Measurements from ENCODE around the gene LARGE1.
"Not testable (repeated sequence)": the region's sequence is repeated elsewhere in the genome, so short reads cannot be mapped to it uniquely, and the experiment has no call there.

LARGE1 gene

DNA sequence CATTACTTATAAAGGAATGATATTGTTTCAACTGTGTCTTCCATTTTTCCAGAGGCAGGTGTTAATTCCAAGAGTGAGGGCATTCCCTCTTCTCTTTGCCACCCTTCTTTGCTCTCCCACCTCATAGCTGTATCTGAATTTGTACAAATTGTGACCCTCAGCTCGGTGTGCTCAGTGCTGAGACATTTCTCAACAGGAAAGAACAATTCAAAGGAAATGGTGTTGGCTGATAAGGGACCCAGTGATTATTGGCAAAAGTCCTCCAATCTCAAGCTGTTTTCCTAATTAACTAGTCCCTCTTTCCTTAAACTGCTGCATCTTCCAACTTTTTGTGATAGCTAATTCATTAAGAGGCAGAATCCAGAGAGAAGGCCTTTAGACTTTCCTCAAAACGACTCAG is 453.2 kb downstream of the LARGE1 start:
- DNase-seq = no peak

- no peak for DNase-seq
Measured at GRCh38 chr22:33465554-33465953, 454.7 kb downstream of the LARGE1 start.

GRCh38 chr22:33464698-33465097 is 455.6 kb downstream of the LARGE1 start:
- no peak for DNase-seq

- DNase-seq = no peak
Measured at GRCh38 chr22:33461698-33462434, 458.4 kb downstream of the LARGE1 start.

GRCh38 chr22:33461245-33461644 is 459.0 kb downstream of the LARGE1 start:
- DNase-seq = not testable (repeated sequence)

GRCh38 chr22:33459137-33459536 is 461.1 kb downstream of the LARGE1 start:
- DNase-seq = no peak

- DNase-seq = no peak
Measured at GRCh38 chr22:33456511-33456910, 463.8 kb downstream of the LARGE1 start.

DNA sequence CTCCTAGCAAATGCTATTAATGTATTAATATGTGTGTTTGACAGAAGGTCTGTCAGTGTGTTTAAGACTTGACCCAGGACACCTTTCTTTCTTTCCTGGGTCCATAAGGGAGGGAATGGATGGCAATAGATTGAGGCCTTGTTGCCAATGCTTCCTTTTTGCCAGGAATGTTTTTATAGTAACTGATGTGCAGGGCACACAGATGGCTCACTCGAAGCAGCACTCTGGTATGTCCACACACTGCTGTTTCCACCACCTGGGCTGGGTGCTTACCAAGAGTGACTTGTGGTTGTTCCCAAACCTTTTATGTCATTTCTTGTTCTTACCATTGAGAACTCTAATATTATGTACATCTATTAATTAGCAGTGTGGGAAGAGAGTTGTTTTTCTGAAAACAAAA is 465.2 kb downstream of the LARGE1 start:
- no peak for DNase-seq

DNA sequence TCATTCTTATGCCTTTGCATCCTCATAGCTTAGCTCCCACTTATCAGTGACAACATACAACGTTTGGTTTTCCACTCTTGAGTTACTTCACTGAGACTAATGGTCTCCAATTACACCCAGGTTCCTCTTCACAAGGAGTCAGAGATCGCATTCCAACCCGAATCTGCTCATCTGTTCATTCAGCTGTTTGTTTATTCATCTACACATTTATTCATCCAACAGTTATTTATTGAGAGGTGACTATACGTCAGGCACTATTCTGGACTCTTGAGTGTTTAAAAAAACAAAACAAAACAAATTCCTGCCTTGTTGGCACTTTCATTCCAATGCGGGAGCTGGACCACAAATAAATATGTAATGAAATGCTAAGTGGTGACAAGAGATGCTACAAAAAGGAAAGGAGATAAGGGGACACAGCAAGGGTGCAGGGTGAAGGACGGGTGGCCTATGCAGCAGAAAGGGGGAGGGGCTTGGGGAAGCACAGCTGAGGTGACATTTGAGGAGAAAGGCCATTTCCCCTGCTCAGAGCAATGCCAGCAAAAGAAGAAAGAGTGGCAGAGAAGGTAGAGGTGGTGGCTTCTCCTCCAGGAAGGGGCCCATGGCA is 468.3 kb downstream of the LARGE1 start:
- no peak for DNase-seq

DNA sequence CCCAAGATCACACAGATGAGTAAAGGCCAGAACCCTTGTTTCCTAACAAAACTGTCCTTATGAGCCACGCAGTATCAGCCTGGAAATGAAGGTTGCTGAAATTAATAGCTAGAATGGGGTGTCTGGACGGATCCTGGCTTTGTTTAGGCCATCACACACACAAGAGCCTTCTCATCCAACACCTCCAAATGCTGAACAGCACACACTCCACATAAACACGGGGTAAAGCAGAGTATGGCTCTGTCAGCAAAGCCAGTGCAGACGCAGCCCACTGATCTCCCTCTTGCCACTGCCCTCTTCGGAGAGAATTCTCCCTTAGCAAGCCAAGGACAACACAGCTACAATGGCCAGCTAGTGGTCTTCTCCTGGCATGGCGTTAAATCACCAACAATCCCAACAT is 469.5 kb downstream of the LARGE1 start:
- DNase-seq = no peak

GRCh38 chr22:33447733-33448132 is 472.5 kb downstream of the LARGE1 start:
- no peak for DNase-seq

DNA sequence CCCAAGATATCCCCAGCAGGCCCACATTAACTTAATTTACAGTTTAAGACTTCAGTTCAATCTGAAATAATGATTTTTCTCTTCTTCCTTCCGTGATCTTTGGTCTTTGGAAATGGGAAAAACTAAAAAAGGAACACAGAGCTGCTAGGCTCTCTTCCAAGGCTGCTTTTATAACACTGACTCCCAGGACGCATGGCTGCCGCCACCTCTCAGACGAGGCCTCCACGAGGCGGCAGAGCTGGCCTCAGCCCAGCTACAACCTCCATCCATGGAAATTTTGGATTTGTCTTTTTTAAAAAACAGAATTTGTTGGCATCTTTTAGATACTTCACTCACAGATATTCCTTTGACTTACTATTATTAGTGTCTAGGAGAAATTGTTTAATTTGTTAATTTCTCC is 476.6 kb downstream of the LARGE1 start:
- no peak for DNase-seq

DNA sequence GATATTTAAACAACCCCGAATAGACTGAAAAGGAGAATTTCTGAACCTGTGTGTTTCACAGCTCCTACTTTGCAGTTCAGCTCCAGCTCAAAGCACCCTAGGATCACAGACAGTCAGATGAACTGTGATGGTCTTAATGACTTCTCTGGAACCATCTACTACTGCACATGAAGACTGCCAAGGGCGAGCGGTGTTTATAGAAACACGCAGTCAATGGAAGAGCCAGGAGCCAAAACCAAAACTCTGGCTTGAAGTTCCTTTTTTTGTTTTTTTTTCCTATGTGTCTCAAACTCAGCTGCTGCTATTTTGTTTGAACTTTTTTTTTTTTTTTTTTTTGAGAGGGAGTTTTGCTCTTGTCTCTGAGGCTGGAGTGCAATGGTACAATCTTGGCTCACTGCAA is 479.5 kb downstream of the LARGE1 start:
- DNase-seq = no peak

DNA sequence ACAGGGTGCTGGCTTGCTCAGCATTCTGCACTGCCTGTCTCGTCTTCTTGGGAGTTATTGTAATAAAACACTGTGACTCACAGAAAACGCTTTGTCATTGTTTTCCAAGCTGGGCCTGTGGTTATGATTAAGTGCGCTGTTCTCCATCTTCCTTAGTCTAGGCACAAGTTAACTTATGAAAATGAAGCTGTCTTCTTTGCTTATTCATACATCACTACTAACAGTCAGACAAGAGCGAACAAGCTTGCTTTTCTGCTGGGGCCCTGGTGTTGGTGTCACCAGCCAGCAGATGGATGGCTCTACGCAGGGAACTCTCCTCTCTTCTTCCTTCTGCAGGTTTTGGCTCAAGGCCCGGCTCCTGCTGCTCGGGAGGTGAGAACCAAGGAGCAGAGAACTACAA is 482.0 kb downstream of the LARGE1 start:
- DNase-seq = no peak

DNA sequence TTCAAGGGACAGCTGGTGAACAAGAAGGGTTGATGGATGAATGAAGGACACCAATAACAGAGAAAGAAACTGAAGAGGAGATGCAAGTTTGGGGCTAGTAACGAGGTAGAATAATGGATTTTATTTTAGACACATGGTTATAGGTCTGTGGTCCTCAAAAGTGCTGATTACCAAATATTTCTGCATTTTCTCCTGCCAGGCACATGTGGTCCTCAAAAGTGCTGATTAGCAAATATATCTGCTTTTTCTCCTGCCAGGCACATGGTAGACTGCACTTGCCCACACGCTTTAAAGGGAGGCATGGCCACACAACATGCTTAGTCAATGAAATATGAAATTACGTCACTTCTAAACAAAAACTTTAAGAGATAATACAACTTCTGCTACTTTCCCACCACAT is 489.0 kb downstream of the LARGE1 start:
- DNase-seq = no peak

DNA sequence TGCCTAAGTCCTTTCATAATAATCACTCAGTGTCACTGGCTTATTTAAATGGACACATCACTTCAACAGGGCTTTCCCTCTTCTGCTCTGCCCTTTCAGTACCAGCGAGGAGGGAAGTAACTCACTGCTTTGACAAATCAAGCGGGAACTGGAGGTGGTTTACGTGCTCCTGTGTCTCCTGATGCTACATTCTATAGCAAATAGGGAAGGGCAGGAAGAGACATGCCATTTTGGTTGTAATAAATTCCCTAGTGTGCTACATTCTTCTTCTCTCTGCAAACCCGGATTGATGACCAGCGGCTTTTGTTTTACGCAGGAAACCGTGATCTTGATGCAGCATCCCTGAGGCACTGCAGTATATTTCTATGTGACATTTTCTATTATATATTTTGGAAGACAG is 491.0 kb downstream of the LARGE1 start:
- no peak for DNase-seq

GRCh38 chr22:33427461-33427860 is 492.8 kb downstream of the LARGE1 start:
- DNase-seq = no peak

DNA sequence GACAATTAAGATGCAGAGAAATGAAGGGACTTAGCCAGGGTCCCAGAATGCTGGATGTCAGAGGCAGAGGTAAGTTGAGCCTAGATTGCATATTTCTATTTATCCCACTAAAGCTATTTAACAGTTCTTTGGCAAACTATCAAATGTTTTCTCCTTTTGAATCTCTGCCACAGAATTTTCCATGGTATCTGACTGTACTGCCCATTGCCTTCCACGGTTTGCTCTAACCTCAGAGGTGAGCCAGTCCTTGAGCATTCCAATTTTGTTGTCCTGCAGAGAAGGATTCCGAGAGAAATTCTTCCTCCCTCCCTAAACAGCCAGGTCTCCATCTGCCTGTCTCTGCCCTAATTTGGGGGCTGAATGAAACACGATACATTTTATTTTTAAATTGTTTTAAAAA is 493.8 kb downstream of the LARGE1 start:
- no peak for DNase-seq

- no peak for DNase-seq
Measured at GRCh38 chr22:33421859-33422258, 498.4 kb downstream of the LARGE1 start.

- DNase-seq = no peak
Measured at GRCh38 chr22:33418484-33418883, 501.8 kb downstream of the LARGE1 start.

GRCh38 chr22:33415401-33415800 is 504.9 kb downstream of the LARGE1 start:
- DNase-seq = no peak

DNA sequence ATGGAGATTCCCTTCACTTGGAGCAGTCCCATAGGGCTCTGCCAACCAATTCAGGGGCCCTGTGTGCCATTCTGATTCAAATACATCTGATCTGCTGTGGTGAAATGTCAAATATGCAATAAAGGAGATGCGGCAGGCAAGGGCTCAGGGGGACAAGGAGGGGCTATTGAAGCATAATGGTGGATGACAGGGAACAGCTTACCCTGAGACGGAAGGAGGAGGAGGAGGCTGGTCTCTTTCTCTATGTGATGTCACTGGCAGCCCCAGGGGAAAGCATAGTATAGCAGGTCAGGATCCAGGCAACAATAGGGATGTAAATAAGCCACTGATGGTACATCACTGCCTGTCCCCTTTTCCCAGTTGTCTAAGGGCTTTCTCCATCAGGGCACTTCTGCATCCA is 511.2 kb downstream of the LARGE1 start:
- no peak for DNase-seq

DNA sequence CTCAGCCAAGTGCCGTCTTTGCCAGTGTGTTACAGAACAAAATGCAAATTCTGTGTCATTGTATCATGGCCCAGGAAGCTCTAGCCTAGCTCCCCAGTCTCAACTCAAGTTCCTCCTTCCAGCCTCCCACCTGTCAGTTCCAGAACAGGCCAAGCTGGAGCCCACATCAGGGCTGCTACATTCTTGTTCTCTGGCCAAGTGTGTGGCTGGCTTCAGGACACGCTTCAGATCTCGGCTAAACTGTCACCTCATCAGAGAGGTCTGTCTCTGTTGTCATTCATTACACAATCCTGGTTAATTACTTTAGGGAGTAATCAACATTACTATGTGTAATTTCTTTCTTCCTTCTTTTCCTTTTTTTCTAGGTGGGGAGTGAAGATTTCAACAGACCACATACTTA is 515.1 kb downstream of the LARGE1 start:
- DNase-seq = no peak

- no peak for DNase-seq
Measured at GRCh38 chr22:33404723-33405122, 515.6 kb downstream of the LARGE1 start.

GRCh38 chr22:33402325-33402724 is 518.0 kb downstream of the LARGE1 start:
- no peak for DNase-seq
